ENCODE data around the gene KCNK17.

The KCNK17 gene

GRCh38 chr6:39333644-39334438 is 19.6 kb upstream of the KCNK17 start:
- H3K9me3 ChIP-seq = no peaks in the 10 kb centered on the region
- no peaks in the 10 kb centered on the region for H3K36me3 ChIP-seq
- peaks cover 8 to 10% of the 10 kb centered on the region in 2 experiments for H3K4me1 ChIP-seq (ENCODE audit: control insufficient read depth in 1 of 2, insufficient read depth in 1 of 2, low read depth in 1 of 2, low read length in 1 of 2)
- TF ChIP-seq CTCF (IDR thresholded peaks at IDR 0.05) = no peak
- H3K4me3 ChIP-seq (ENCODE audit: low read depth in 1 of 2, low read length in 1 of 2) = no peak overlapping the region
- H3K27ac ChIP-seq = no peak overlapping the region
- peaks cover 50% of the 10 kb centered on the region for H3K27me3 ChIP-seq

GRCh38 chr6:39330476-39330875 is 16.3 kb upstream of the KCNK17 start:
- no peaks in the 10 kb centered on the region for H3K36me3 ChIP-seq
- H3K27ac ChIP-seq = no peak overlapping the region
- H3K27me3 ChIP-seq = peaks cover 22% of the 10 kb centered on the region
- no peak overlapping the region for H3K4me3 ChIP-seq (ENCODE audit: low read depth in 1 of 2, low read length in 1 of 2)
- H3K9me3 ChIP-seq = no peaks in the 10 kb centered on the region
- no peaks in the 10 kb centered on the region for H3K4me1 ChIP-seq (ENCODE audit: control insufficient read depth in 1 of 2, insufficient read depth in 1 of 2, low read depth in 1 of 2, low read length in 1 of 2)
- TF ChIP-seq CTCF (IDR thresholded peaks at IDR 0.05) = no peak

DNA sequence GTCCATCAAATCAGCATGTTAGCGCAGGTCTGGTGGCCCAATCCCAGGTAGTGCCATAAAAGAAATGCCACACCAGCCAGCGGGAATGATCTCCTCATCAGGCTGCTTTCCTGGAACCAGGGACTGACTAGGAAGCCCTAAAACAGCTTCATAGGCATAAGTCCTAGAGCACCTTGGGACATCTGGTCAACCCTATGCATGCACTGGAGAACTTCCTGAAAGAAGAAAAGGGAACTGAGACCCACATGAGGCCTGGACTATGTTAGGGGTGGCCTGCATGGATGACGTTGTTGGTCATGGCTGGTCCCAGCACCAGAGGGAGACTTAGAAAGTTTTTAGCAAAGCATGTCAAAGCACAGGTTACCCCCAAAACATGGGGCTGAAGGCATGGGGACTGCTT is 15.8 kb upstream of the KCNK17 start:
- no peak overlapping the region for H3K4me3 ChIP-seq (ENCODE audit: low read depth in 1 of 2, low read length in 1 of 2)
- no peak for TF ChIP-seq CTCF (IDR thresholded peaks at IDR 0.05)
- no peaks in the 10 kb centered on the region for H3K9me3 ChIP-seq
- no peaks in the 10 kb centered on the region for H3K36me3 ChIP-seq
- H3K4me1 ChIP-seq (ENCODE audit: control insufficient read depth in 1 of 2, insufficient read depth in 1 of 2, low read depth in 1 of 2, low read length in 1 of 2) = no peaks in the 10 kb centered on the region
- peaks cover 18% of the 10 kb centered on the region for H3K27me3 ChIP-seq
- no peak overlapping the region for H3K27ac ChIP-seq

- no peak for TF ChIP-seq CTCF (IDR thresholded peaks at IDR 0.05)
- no peaks in the 10 kb centered on the region for H3K36me3 ChIP-seq
- H3K9me3 ChIP-seq = no peaks in the 10 kb centered on the region
- peaks cover 13% of the 10 kb centered on the region for H3K27me3 ChIP-seq
- no peak overlapping the region for H3K4me3 ChIP-seq (ENCODE audit: low read depth in 1 of 2, low read length in 1 of 2)
- no peaks in the 10 kb centered on the region for H3K4me1 ChIP-seq (ENCODE audit: control insufficient read depth in 1 of 2, insufficient read depth in 1 of 2, low read depth in 1 of 2, low read length in 1 of 2)
- no peak overlapping the region for H3K27ac ChIP-seq
Measured at GRCh38 chr6:39328066-39328465, 13.8 kb upstream of the KCNK17 start.

- Histone ChIP-seq H3K4me3 (ENCODE audit: low read depth in 1 of 2, low read length in 1 of 2) (no peak overlapping the region), H3K36me3 (no peaks in the 10 kb centered on the region), H3K27ac (no peak overlapping the region), H3K4me1 (ENCODE audit: control insufficient read depth in 1 of 2, insufficient read depth in 1 of 2, low read depth in 1 of 2, low read length in 1 of 2) (no peaks in the 10 kb centered on the region), H3K27me3 (peaks cover 7% of the 10 kb centered on the region), H3K9me3 (no peaks in the 10 kb centered on the region)
- no peak for TF ChIP-seq CTCF (IDR thresholded peaks at IDR 0.05)
Measured at GRCh38 chr6:39327507-39327906, 13.3 kb upstream of the KCNK17 start.
